Prostate gland (tissue), 2 donors: Measurements from ENCODE around the gene EIF3L.

Experiments
- POLR2A ChIP-seq: fragments of 450-650 bp; IDR thresholded peaks from one replicate; pipeline ENCODE4 v1.6.1; 2016; ENCODE audit warnings: antibody characterized with exemption, mild to moderate bottlenecking
- POLR2AphosphoS5 ChIP-seq: sonication (generic); formaldehyde crosslinking; IDR thresholded peaks from one replicate; pipeline ENCODE4 v1.6.1; 2017; ENCODE audit warnings: antibody characterized with exemption
- TF ChIP-seq, protein P1 (sequence below), 4 experiments: fragments of 200-600 bp in 2 of 4; fragments of 450-650 bp in 2 of 4; sonication (generic) in 2 of 4; IDR thresholded peaks; 1 replicate in 3 of 4; 2 replicates in 1 of 4; pipeline ENCODE4 v1.5.1; 2016 to 2019; ENCODE audit warnings: antibody characterized with exemption in 4 of 4, mild to moderate bottlenecking in 2 of 4, moderate library complexity in 2 of 4

DNA sequence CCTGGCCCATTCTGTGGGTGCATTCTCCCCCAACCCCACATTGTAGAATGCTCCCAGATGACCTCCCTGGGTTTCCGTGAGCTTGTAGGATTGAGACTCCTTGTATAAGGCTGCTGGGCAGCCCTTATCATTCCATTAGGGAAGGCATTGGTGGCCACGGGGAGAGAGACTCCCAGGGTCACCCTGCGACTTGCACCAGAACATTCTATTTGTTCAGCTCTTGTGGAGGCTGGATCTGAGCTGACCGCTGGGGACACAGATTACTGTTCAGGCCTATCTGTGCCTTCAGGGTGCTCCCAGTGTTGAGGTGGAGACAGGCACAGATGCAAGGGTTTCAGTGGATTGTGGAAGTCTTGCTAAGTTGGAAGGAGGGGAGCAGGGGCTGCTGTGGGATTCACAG is 74.7 kb downstream of the EIF3L start:
- TF ChIP-seq, protein P1, sequence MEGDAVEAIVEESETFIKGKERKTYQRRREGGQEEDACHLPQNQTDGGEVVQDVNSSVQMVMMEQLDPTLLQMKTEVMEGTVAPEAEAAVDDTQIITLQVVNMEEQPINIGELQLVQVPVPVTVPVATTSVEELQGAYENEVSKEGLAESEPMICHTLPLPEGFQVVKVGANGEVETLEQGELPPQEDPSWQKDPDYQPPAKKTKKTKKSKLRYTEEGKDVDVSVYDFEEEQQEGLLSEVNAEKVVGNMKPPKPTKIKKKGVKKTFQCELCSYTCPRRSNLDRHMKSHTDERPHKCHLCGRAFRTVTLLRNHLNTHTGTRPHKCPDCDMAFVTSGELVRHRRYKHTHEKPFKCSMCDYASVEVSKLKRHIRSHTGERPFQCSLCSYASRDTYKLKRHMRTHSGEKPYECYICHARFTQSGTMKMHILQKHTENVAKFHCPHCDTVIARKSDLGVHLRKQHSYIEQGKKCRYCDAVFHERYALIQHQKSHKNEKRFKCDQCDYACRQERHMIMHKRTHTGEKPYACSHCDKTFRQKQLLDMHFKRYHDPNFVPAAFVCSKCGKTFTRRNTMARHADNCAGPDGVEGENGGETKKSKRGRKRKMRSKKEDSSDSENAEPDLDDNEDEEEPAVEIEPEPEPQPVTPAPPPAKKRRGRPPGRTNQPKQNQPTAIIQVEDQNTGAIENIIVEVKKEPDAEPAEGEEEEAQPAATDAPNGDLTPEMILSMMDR (IDR thresholded peaks at IDR 0.05), result no peak
- TF ChIP-seq POLR2A, result no peak
- TF ChIP-seq POLR2AphosphoS5, result no peak
